Hepatocyte (in vitro differentiated cells): ENCODE measurements around the gene ERC2.

Experiments
- EZH2phosphoT487 ChIP-seq: fragments of 200-600 bp; sonication (generic); IDR thresholded peaks from one replicate; pipeline ENCODE4 v1.6.1; 2018; ENCODE audit warnings: antibody characterized with exemption, mild to moderate bottlenecking, low read depth, moderate library complexity; ENCODE audit not compliant: unreplicated experiment, severe bottlenecking
- TF ChIP-seq, protein P1 (sequence below): fragments of 200-600 bp; sonication (generic); IDR thresholded peaks from 2 replicates; pipeline ENCODE4 v1.5.1; 2016; ENCODE audit warnings: antibody characterized with exemption, mild to moderate bottlenecking; ENCODE audit not compliant: poor library complexity

DNA sequence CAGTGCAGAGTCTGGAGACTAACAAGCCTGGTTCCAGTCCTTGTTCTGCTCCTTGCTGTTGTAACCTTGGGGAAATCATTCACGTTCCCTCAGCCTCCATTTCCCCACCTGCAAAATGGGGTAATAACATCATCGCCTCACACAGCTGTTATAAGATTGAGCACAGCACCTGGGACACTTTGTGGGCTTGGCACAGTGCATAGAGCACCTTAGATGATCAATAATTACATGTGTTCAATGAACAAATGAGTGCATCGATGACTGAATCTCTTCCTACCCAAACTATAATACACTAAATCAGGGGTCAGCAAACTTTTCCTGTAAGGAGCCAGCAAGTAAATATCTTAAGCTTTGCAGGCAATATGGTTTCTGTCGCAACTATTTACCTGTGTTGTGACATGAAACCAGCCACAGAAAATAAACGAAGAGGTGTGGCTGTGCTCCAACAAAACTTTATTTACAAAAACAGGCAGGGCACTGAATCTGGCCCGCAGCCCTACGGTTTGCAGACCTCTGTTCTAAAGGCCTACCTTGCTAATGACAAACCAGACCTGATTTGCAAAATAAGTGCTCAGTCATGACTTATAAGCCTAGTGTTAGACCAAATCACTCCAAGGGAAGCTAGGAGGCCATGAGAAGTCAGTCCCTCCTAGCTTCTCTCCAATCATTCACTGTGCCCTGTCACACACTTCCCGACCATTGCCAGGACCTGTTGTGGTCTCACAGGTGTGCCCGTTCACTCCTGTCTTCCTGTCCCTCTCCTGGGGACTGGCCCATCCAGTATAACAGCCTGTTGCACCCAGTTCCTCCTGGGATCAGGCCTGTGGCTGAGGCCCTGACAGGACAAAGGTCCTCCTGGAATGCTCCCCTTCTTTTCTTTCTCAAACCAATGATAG is 831.7 kb downstream of the ERC2 start:
- TF ChIP-seq, protein P1, sequence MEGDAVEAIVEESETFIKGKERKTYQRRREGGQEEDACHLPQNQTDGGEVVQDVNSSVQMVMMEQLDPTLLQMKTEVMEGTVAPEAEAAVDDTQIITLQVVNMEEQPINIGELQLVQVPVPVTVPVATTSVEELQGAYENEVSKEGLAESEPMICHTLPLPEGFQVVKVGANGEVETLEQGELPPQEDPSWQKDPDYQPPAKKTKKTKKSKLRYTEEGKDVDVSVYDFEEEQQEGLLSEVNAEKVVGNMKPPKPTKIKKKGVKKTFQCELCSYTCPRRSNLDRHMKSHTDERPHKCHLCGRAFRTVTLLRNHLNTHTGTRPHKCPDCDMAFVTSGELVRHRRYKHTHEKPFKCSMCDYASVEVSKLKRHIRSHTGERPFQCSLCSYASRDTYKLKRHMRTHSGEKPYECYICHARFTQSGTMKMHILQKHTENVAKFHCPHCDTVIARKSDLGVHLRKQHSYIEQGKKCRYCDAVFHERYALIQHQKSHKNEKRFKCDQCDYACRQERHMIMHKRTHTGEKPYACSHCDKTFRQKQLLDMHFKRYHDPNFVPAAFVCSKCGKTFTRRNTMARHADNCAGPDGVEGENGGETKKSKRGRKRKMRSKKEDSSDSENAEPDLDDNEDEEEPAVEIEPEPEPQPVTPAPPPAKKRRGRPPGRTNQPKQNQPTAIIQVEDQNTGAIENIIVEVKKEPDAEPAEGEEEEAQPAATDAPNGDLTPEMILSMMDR, result no peak
- TF ChIP-seq EZH2phosphoT487, result no peak
